ENCODE results near the gene PDIA2. TPM values are rescaled to one million over a fixed set of nuclear protein-coding genes. Genes with fewer than 3 reads are reported as not detected.

PDIA2 gene
- total and polyA plus RNA-seq, 10 of the 15 experiments (the other 5 are each of a cell fraction or from before 2014, with no cell fraction given) = 0.11 to 0.36 TPM; not detected in 8

DNA sequence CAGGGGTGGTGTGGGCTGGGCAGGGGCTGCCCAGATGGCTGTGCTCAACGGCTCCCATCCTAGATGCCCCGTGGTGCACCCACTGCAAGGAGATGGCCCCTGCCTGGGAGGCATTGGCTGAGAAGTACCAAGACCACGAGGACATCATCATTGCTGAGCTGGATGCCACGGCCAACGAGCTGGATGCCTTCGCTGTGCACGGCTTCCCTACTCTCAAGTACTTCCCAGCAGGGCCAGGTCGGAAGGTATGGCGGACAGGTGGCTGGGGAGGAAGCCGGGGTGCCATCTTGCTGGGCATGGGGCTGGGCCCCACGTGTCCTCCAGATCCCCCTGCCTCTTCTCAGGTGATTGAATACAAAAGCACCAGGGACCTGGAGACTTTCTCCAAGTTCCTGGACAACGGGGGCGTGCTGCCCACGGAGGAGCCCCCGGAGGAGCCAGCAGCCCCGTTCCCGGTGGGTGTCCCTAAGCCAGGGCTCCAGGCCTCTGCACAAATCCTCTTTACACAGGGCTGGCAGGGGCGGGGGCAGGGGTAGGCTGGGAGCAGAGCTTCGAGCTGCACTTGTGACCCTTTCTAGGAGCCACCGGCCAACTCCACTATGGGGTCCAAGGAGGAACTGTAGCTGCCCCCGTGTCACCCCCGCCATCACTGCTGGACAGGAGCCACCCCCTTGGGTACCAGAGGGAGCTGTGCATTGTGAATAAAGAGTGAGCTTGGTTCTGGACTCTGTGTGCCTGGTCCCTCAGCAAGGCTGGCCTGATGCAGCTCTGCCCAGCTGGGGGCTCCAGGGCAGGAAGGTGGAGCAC is 3.7 kb downstream of the PDIA2 start:
- no peak for DNase-seq (ENCODE audit: low read depth, low spot score)
- Histone ChIP-seq H3K4me1 (ENCODE audit: control insufficient read depth, insufficient read depth, low read length) (no peaks in the 10 kb centered on the region), H3K9me3 (replicated peaks; ENCODE audit: control insufficient read depth, insufficient read depth, low read length) (no peaks in the 10 kb centered on the region), H3K4me3 (no peak overlapping the region), H3K27me3 (replicated peaks in 1 of 2; ENCODE audit: control insufficient read depth in 2 of 2, insufficient read depth in 2 of 2, low read length in 1 of 2) (no peaks in the 10 kb centered on the region; a peak in 1 of 4 replicates), H3K4me2 (ENCODE audit: control insufficient read depth, insufficient read depth) (no peak overlapping the region), H3K36me3 (ENCODE audit: control insufficient read depth in 2 of 2, insufficient read depth in 2 of 2, low read length in 1 of 2) (peaks cover 0 to 13% of the 10 kb centered on the region in 2 experiments; a peak in 2 of 4 replicates), H4K20me1 (ENCODE audit: control insufficient read depth, insufficient read depth) (no peaks in the 10 kb centered on the region), H3K27ac (ENCODE audit: control insufficient read depth, insufficient read depth) (no peak overlapping the region), H3K9ac (ENCODE audit: control insufficient read depth, insufficient read depth, low read length) (no peak overlapping the region), H3K79me2 (ENCODE audit: control insufficient read depth, insufficient read depth, low read length) (no peaks in the 10 kb centered on the region), H2AFZ (ENCODE audit: control insufficient read depth, low read depth, low read length) (no peak overlapping the region)
- CTCF ChIA-PET = no interaction called here
- SMC1A ChIA-PET (ENCODE audit: uncharacterized antibody, unreplicated experiment) = no interaction called here
- intact Hi-C loops (cut with micrococcal nuclease; ENCODE audit: unreplicated experiment) = no loop called here
- TF ChIP-seq IRF4 (IDR thresholded peaks at IDR 0.05; ENCODE audit: low read depth, low read length) = no peak
- no peak for TF ChIP-seq SRF (IDR thresholded peaks at IDR 0.05; ENCODE audit: low read depth in 2 of 2, low read length in 2 of 2)
- TF ChIP-seq MYC (IDR thresholded peaks at IDR 0.05; ENCODE audit: insufficient read depth, insufficient read length, insufficient replicate concordance, low read length, severe bottlenecking) = no peak
- TF ChIP-seq SUPT20H (IDR thresholded peaks at IDR 0.05; ENCODE audit: borderline replicate concordance, control insufficient read depth, low read depth, low read length) = no peak
- TF ChIP-seq, protein P1, sequence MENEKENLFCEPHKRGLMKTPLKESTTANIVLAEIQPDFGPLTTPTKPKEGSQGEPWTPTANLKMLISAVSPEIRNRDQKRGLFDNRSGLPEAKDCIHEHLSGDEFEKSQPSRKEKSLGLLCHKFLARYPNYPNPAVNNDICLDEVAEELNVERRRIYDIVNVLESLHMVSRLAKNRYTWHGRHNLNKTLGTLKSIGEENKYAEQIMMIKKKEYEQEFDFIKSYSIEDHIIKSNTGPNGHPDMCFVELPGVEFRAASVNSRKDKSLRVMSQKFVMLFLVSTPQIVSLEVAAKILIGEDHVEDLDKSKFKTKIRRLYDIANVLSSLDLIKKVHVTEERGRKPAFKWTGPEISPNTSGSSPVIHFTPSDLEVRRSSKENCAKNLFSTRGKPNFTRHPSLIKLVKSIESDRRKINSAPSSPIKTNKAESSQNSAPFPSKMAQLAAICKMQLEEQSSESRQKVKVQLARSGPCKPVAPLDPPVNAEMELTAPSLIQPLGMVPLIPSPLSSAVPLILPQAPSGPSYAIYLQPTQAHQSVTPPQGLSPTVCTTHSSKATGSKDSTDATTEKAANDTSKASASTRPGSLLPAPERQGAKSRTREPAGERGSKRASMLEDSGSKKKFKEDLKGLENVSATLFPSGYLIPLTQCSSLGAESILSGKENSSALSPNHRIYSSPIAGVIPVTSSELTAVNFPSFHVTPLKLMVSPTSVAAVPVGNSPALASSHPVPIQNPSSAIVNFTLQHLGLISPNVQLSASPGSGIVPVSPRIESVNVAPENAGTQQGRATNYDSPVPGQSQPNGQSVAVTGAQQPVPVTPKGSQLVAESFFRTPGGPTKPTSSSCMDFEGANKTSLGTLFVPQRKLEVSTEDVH (IDR thresholded peaks at IDR 0.05; ENCODE audit: low read depth, partially characterized antibody) = no peak
- TF ChIP-seq, protein P2, sequence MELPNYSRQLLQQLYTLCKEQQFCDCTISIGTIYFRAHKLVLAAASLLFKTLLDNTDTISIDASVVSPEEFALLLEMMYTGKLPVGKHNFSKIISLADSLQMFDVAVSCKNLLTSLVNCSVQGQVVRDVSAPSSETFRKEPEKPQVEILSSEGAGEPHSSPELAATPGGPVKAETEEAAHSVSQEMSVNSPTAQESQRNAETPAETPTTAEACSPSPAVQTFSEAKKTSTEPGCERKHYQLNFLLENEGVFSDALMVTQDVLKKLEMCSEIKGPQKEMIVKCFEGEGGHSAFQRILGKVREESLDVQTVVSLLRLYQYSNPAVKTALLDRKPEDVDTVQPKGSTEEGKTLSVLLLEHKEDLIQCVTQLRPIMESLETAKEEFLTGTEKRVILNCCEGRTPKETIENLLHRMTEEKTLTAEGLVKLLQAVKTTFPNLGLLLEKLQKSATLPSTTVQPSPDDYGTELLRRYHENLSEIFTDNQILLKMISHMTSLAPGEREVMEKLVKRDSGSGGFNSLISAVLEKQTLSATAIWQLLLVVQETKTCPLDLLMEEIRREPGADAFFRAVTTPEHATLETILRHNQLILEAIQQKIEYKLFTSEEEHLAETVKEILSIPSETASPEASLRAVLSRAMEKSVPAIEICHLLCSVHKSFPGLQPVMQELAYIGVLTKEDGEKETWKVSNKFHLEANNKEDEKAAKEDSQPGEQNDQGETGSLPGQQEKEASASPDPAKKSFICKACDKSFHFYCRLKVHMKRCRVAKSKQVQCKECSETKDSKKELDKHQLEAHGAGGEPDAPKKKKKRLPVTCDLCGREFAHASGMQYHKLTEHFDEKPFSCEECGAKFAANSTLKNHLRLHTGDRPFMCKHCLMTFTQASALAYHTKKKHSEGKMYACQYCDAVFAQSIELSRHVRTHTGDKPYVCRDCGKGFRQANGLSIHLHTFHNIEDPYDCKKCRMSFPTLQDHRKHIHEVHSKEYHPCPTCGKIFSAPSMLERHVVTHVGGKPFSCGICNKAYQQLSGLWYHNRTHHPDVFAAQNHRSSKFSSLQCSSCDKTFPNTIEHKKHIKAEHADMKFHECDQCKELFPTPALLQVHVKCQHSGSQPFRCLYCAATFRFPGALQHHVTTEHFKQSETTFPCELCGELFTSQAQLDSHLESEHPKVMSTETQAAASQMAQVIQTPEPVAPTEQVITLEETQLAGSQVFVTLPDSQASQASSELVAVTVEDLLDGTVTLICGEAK (IDR thresholded peaks at IDR 0.05; ENCODE audit: borderline replicate concordance) = no peak
- no peak for TF ChIP-seq SPI1 (IDR thresholded peaks at IDR 0.05; ENCODE audit: borderline replicate concordance, insufficient read depth, low read depth, low read length)
- TF ChIP-seq RBBP5 (conservative IDR thresholded peaks at IDR 0.05) = no peak
- no peak for TF ChIP-seq BHLHE40 (IDR thresholded peaks at IDR 0.05; ENCODE audit: borderline replicate concordance in 1 of 2, low read depth in 2 of 2, low read length in 1 of 2)
- TF ChIP-seq, protein P3, sequence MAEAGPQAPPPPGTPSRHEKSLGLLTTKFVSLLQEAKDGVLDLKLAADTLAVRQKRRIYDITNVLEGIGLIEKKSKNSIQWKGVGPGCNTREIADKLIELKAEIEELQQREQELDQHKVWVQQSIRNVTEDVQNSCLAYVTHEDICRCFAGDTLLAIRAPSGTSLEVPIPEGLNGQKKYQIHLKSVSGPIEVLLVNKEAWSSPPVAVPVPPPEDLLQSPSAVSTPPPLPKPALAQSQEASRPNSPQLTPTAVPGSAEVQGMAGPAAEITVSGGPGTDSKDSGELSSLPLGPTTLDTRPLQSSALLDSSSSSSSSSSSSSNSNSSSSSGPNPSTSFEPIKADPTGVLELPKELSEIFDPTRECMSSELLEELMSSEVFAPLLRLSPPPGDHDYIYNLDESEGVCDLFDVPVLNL (IDR thresholded peaks at IDR 0.05; ENCODE audit: low read depth, low read length) = no peak
- no peak for TF ChIP-seq CREM (IDR thresholded peaks at IDR 0.05; ENCODE audit: low read depth)
- no peak for TF ChIP-seq STAT3 (IDR thresholded peaks at IDR 0.05; ENCODE audit: low read depth, low read length)
- in situ Hi-C loops (cut with MboI) = no loop called here
- 87% methylated on average over 22 of the region's 22 CpGs for WGBS (ENCODE audit: insufficient coverage, insufficient replicate concordance, low lambda C conversion rate, missing lambda C conversion rate)
- no peak for ATAC-seq
- no TSS peak for BruUV-seq (replicated peaks)
- no peak for FAIRE-seq
- POLR2A ChIA-PET = no interaction called here
- RAD21 ChIA-PET (ENCODE audit: unreplicated experiment) = interaction anchor here (1.0 kb wide), 1 partner anchor 63 kb away, joined by 3 read pairs; no protein-coding TSS in a partner anchor
